Naive thymus-derived CD8-positive, alpha-beta T cell (primary cell): ENCODE results near the gene CCDC152. TPM values are rescaled to one million over a fixed set of nuclear protein-coding genes. Genes with fewer than 3 reads are reported as not detected.

ENCODE experiments used
- ATAC-seq, 2 donors: fragments of 150-1000 bp; cut with Tn5 transposase in 1 of 2; sonication (Bioruptor Pico), chemical (Tn5 transposase) in 1 of 2; 1 replicate in 1 of 2; 2 replicates in 1 of 2; pipeline ENCODE4 v1.10.0; 2021; ENCODE audit warnings: mild to moderate bottlenecking in 2 of 2, moderate library complexity in 2 of 2
- POLR2A ChIA-PET: fragments of 350-600 bp; sonication (Branson Sonifier 250); formaldehyde crosslinking; loops from one replicate; lab custom pipeline; 2021; ENCODE audit warnings: antibody characterized with exemption; lab: Charles Lee
- DNase-seq, 10 donors: peaks; one replicate each; pipeline versions ENCODE4 v3.0.0 to v3.0.0-alpha.2; 2020 to 2022
- H3K27ac Mint-ChIP-seq, 10 donors: one replicate each; pipeline ENCODE4 v1.8.0; 2020 to 2022; ENCODE audit warnings: mild to moderate bottlenecking in 10 of 10, mixed read lengths in 10 of 10, moderate library complexity in 4 of 10, inconsistent platforms in 1 of 10
- H3K27me3 Mint-ChIP-seq, 5 donors: one replicate each; pipeline ENCODE4 v1.8.0; 2021 to 2022; ENCODE audit warnings: mixed read lengths in 5 of 5
- H3K36me3 Mint-ChIP-seq, 3 donors: one replicate each; pipeline ENCODE4 v1.8.0; 2020 to 2022; ENCODE audit warnings: mixed read lengths in 3 of 3, mild to moderate bottlenecking in 2 of 3, inconsistent platforms in 1 of 3
- H3K4me1 Mint-ChIP-seq, 4 donors: one replicate each; pipeline ENCODE4 v1.8.0; 2021 to 2022; ENCODE audit warnings: mixed read lengths in 4 of 4
- H3K4me3 Mint-ChIP-seq, 10 donors: one replicate each; pipeline ENCODE4 v1.8.0; 2020 to 2022; ENCODE audit warnings: mild to moderate bottlenecking in 10 of 10, mixed read lengths in 10 of 10, moderate library complexity in 6 of 10, inconsistent platforms in 1 of 10
- H3K9me3 Mint-ChIP-seq, 9 donors: one replicate each; pipeline ENCODE4 v1.8.0; 2020 to 2022; ENCODE audit warnings: mixed read lengths in 9 of 9, mild to moderate bottlenecking in 3 of 9, inconsistent platforms in 1 of 9, moderate library complexity in 1 of 9
- polyA plus RNA-seq, 3 donors: library from polyadenylated mRNA; unstranded; fragments of 300-500 nt; fragmentation: Illumina TruSeq; gene quantifications; one replicate each; pipeline ENCODE4 v1.2.3, GENCODE V29; 2021
- total RNA-seq, 8 experiments: library from RNA in 2 of 8; stranded (reverse) in 2 of 8; gene quantifications; one replicate each; pipeline ENCODE4 v1.2.3 and lab custom pipeline; 2021 to 2026

Gene CCDC152
- total and polyA plus RNA-seq, 5 experiments from 2014 or later, result 3.1 to 9.6 (median 4.0) TPM

- H3K36me3 Mint-ChIP-seq, result peaks cover 0 to 8% (median 0%) of the 10 kb centered on the region in 3 donors
These were observed 91.9 kb downstream of the CCDC152 start for GRCh38 chr5:42848545-42848944.

GRCh38 chr5:42851481-42851880 lies 94.9 kb downstream of the CCDC152 start:
- Mint-ChIP-seq H3K4me1 (no peaks in the 10 kb centered on the region), H3K36me3 (no peaks in the 10 kb centered on the region), H3K27me3 (peaks cover 0 to 9% (median 4%) of the 10 kb centered on the region in 5 donors), H3K27ac (no peak overlapping the region), H3K4me3 (no peak overlapping the region), H3K9me3 (peaks cover 0 to 2% (median 0%) of the 10 kb centered on the region in 9 donors)
- no peak for DNase-seq
- no peak for ATAC-seq
- POLR2A ChIA-PET, result no interaction called here

More at GRCh38 chr5:42848545-42848944, 91.9 kb downstream of the CCDC152 start:
- no peak for ATAC-seq
- Mint-ChIP-seq H3K4me3 (no peak overlapping the region), H3K27ac (no peak overlapping the region), H3K4me1 (no peaks in the 10 kb centered on the region), H3K27me3 (peaks cover 0 to 12% (median 7%) of the 10 kb centered on the region in 5 donors), H3K9me3 (peaks cover 0 to 10% (median 4%) of the 10 kb centered on the region in 9 donors)
- POLR2A ChIA-PET, result no interaction called here
- DNase-seq, result no peak

Other genes with a start within 250 kb of the CCDC152 start
- 1 to 10 TPM; 2.5 to 3.9 TPM for gene SELENOP, start 55.1 kb downstream of the CCDC152 start, total RNA-seq
- gene SELENOP, start 55.1 kb downstream of the CCDC152 start, polyA plus RNA-seq, result under 1 TPM in 2 of 3 donors, not detected in 1; 0.44 to 0.52 TPM